GM12878 (cell line): Measurements from ENCODE around the gene TP73.

ENCODE experiments used
- CTCF ChIP-seq, 3 experiments: IDR thresholded peaks in 2 of 3; conservative IDR thresholded peaks in 1 of 3; 2 replicates each; pipeline ENCODE4 v1.5.1; 2011; ENCODE audit warnings: low read depth in 3 of 3, low read length in 3 of 3, mild to moderate bottlenecking in 3 of 3, control low read depth in 2 of 3, moderate library complexity in 2 of 3, inconsistent platforms in 1 of 3, mixed read lengths in 1 of 3; ENCODE audit not compliant: control insufficient read depth in 2 of 3, insufficient read depth in 1 of 3; ENCODE audit errors: extremely low read depth in 1 of 3
- POLR2AphosphoS5 ChIP-seq: IDR thresholded peaks from 2 replicates; pipeline ENCODE4 v1.6.1; 2011; ENCODE audit warnings: mild to moderate bottlenecking, low read length, inconsistent platforms
- SPI1 ChIP-seq: IDR thresholded peaks from 2 replicates; pipeline ENCODE4 v1.6.1; 2011; ENCODE audit warnings: low read depth, mild to moderate bottlenecking, low read length, moderate library complexity, borderline replicate concordance; ENCODE audit not compliant: insufficient read depth
- USF1 ChIP-seq: IDR thresholded peaks from 2 replicates; pipeline ENCODE4 v1.6.1; 2011; ENCODE audit warnings: borderline replicate concordance, low read depth, mild to moderate bottlenecking, moderate library complexity, mixed read lengths, low read length; ENCODE audit not compliant: insufficient read depth; ENCODE audit errors: extremely low read length

GRCh38 chr1:3632298-3632697 lies 20.0 kb upstream of the TP73 start:
- no peak for TF ChIP-seq CTCF (IDR thresholded peaks at IDR 0.05 in 2 of 3, conservative IDR thresholded peaks at IDR 0.05 in 1 of 3; ENCODE audit: control insufficient read depth in 2 of 3, extremely low read depth in 1 of 3, insufficient read depth in 1 of 3, low read depth in 3 of 3, low read length in 3 of 3)
- no peak for TF ChIP-seq USF1
- TF ChIP-seq SPI1: no peak
- no peak for TF ChIP-seq POLR2AphosphoS5
